ENCODE measurements around the gene NOX3. TPM values are rescaled to one million over a fixed set of nuclear protein-coding genes. Genes with fewer than 3 reads are reported as not detected.

The NOX3 gene
- total and polyA plus RNA-seq, 2 experiments from 2014 or later: not detected

DNA sequence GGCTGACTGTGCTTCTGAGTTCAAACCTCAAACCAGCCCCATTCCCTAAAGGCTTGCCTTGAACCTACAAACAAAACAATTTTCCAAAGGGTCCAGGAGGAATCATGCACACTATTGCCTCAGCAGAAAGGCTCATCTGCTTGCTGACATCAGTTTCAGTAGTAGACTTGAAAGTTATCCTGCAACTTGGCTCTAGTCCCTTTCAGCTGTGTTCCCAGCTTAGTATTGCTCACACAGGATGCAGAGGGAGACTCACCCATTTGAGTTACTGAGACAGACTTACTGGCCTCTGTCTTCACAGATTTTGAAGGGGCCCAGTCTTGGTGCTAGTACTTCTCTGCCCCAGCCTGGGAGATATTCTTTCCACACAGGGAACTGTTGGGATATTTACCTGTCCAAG lies 102.8 kb downstream of the NOX3 start (continued):
- TF ChIP-seq, protein P1, sequence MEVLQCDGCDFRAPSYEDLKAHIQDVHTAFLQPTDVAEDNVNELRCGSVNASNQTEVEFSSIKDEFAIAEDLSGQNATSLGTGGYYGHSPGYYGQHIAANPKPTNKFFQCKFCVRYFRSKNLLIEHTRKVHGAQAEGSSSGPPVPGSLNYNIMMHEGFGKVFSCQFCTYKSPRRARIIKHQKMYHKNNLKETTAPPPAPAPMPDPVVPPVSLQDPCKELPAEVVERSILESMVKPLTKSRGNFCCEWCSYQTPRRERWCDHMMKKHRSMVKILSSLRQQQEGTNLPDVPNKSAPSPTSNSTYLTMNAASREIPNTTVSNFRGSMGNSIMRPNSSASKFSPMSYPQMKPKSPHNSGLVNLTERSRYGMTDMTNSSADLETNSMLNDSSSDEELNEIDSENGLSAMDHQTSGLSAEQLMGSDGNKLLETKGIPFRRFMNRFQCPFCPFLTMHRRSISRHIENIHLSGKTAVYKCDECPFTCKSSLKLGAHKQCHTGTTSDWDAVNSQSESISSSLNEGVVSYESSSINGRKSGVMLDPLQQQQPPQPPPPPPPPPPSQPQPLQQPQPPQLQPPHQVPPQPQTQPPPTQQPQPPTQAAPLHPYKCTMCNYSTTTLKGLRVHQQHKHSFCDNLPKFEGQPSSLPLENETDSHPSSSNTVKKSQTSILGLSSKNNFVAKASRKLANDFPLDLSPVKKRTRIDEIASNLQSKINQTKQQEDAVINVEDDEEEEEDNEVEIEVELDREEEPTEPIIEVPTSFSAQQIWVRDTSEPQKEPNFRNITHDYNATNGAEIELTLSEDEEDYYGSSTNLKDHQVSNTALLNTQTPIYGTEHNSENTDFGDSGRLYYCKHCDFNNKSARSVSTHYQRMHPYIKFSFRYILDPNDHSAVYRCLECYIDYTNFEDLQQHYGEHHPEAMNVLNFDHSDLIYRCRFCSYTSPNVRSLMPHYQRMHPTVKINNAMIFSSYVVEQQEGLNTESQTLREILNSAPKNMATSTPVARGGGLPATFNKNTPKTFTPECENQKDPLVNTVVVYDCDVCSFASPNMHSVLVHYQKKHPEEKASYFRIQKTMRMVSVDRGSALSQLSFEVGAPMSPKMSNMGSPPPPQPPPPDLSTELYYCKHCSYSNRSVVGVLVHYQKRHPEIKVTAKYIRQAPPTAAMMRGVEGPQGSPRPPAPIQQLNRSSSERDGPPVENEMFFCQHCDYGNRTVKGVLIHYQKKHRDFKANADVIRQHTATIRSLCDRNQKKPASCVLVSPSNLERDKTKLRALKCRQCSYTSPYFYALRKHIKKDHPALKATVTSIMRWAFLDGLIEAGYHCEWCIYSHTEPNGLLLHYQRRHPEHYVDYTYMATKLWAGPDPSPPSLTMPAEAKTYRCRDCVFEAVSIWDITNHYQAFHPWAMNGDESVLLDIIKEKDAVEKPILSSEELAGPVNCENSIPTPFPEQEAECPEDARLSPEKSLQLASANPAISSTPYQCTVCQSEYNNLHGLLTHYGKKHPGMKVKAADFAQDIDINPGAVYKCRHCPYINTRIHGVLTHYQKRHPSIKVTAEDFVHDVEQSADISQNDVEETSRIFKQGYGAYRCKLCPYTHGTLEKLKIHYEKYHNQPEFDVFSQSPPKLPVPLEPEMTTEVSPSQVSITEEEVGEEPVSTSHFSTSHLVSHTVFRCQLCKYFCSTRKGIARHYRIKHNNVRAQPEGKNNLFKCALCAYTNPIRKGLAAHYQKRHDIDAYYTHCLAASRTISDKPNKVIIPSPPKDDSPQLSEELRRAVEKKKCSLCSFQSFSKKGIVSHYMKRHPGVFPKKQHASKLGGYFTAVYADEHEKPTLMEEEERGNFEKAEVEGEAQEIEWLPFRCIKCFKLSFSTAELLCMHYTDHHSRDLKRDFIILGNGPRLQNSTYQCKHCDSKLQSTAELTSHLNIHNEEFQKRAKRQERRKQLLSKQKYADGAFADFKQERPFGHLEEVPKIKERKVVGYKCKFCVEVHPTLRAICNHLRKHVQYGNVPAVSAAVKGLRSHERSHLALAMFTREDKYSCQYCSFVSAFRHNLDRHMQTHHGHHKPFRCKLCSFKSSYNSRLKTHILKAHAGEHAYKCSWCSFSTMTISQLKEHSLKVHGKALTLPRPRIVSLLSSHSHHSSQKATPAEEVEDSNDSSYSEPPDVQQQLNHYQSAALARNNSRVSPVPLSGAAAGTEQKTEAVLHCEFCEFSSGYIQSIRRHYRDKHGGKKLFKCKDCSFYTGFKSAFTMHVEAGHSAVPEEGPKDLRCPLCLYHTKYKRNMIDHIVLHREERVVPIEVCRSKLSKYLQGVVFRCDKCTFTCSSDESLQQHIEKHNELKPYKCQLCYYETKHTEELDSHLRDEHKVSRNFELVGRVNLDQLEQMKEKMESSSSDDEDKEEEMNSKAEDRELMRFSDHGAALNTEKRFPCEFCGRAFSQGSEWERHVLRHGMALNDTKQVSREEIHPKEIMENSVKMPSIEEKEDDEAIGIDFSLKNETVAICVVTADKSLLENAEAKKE (CRISPR knock-in tag; IDR thresholded peaks at IDR 0.05): no peak
- no peak for TF ChIP-seq JUNB (IDR thresholded peaks at IDR 0.05; ENCODE audit: unreplicated experiment)

DNA sequence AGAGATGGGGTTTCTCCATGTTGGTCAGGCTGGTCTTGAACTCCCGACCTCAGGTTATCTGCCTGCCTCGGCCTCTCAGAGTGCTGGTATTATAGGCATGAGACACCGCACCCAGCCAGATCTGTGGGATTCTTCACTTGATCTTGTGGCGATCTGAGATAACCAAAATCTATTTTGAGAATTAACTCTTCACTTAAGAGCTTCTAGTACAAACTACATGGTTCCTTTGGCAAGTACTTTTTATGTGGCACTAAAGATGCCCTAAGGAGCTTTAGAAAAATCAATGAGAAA lies 103.6 kb downstream of the NOX3 start:
- no peaks in the 10 kb centered on the region for H4K20me1 ChIP-seq (replicated peaks; ENCODE audit: insufficient read depth)
- H3K4me1 ChIP-seq (ENCODE audit: insufficient read depth): no peaks in the 10 kb centered on the region
- H3K4me3 Mint-ChIP-seq: no peak overlapping the region
- no peak overlapping the region for H3K27ac Mint-ChIP-seq
- H2AFZ ChIP-seq: no peak overlapping the region
- H3K4me2 ChIP-seq: no peak overlapping the region
- peaks cover 5% of the 10 kb centered on the region for H3K27me3 Mint-ChIP-seq (ENCODE audit: insufficient read depth, low read depth, poor library complexity)
- no peak overlapping the region for H3K4me3 ChIP-seq
- H3K9me2 ChIP-seq (ENCODE audit: insufficient read depth): no peaks in the 10 kb centered on the region
- H3K27ac ChIP-seq (ENCODE audit: low read depth): no peak overlapping the region
- H3F3A ChIP-seq (replicated peaks; ENCODE audit: low read depth): no peaks in the 10 kb centered on the region
- H3K36me3 ChIP-seq (ENCODE audit: insufficient read depth): no peaks in the 10 kb centered on the region; the same call in 1 of the 2 replicates
- peaks cover 20% of the 10 kb centered on the region for H3K9me3 Mint-ChIP-seq
- DNase-seq (ENCODE audit: low spot score) (no peak), ATAC-seq (no peak)
- no peaks in the 10 kb centered on the region for H3K27me3 ChIP-seq (ENCODE audit: insufficient read depth)
- H3K36me3 Mint-ChIP-seq (ENCODE audit: low read depth): peaks cover 5% of the 10 kb centered on the region
- H3K79me2 ChIP-seq (replicated peaks; ENCODE audit: insufficient read depth): no peaks in the 10 kb centered on the region
- TF ChIP-seq, protein P2, sequence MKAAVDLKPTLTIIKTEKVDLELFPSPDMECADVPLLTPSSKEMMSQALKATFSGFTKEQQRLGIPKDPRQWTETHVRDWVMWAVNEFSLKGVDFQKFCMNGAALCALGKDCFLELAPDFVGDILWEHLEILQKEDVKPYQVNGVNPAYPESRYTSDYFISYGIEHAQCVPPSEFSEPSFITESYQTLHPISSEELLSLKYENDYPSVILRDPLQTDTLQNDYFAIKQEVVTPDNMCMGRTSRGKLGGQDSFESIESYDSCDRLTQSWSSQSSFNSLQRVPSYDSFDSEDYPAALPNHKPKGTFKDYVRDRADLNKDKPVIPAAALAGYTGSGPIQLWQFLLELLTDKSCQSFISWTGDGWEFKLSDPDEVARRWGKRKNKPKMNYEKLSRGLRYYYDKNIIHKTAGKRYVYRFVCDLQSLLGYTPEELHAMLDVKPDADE (IDR thresholded peaks at IDR 0.05): no peak
- TF ChIP-seq EZH2 (IDR thresholded peaks at IDR 0.05; ENCODE audit: low read depth, unreplicated experiment): no peak
- no peaks in the 10 kb centered on the region for H3K4me1 Mint-ChIP-seq
